IMR-90 (cell line): Measurements from ENCODE around the gene SUGCT.

Experiments
- BHLHE40 ChIP-seq: fragments of 150-350 bp; IDR thresholded peaks from 2 replicates; pipeline ENCODE4 v1.6.1; 2016; ENCODE audit warnings: mild to moderate bottlenecking, low read depth, low read length
- CEBPB ChIP-seq: IDR thresholded peaks from 2 replicates; pipeline ENCODE4 v1.6.1; 2012; ENCODE audit warnings: low read depth, low read length, improper control_type of control experiment
- CTCF ChIP-seq: conservative IDR thresholded peaks from 2 replicates; pipeline ENCODE4 v1.5.1; 2012; ENCODE audit warnings: mild to moderate bottlenecking, low read depth, low read length, improper control_type of control experiment
- MAFK ChIP-seq: IDR thresholded peaks from 2 replicates; pipeline ENCODE4 v1.6.1; 2012; ENCODE audit warnings: low read depth, low read length, improper control_type of control experiment
- POLR2A ChIP-seq: IDR thresholded peaks from 2 replicates; pipeline ENCODE4 v1.6.1; 2012; ENCODE audit warnings: mild to moderate bottlenecking, low read depth, low read length
- SMC3 ChIP-seq: fragments of 150-350 bp; IDR thresholded peaks from 2 replicates; pipeline ENCODE4 v1.6.1; 2016; ENCODE audit warnings: low read depth, mild to moderate bottlenecking, antibody characterized with exemption, low read length, moderate library complexity
- USF2 ChIP-seq: fragments of 150-350 bp; IDR thresholded peaks from 2 replicates; pipeline ENCODE4 v1.6.1; 2017; ENCODE audit warnings: mild to moderate bottlenecking, antibody characterized with exemption, low read length, low read depth

GRCh38 chr7:40499718-40500117, 364.9 kb downstream of the SUGCT start:
- TF ChIP-seq CTCF = no peak
- TF ChIP-seq POLR2A = no peak
- no peak for TF ChIP-seq USF2
- no peak for TF ChIP-seq SMC3
- TF ChIP-seq BHLHE40 = no peak
- TF ChIP-seq CEBPB = no peak
- no peak for TF ChIP-seq MAFK
